ENCODE data around the gene KARS1. TPM values are rescaled to one million over a fixed set of nuclear protein-coding genes. Genes with fewer than 3 reads are reported as not detected.
A peak's percentile ranks its signal among the peaks of the same experiment; 100 is the strongest.
"Not testable (repeated sequence)": the region's sequence is repeated elsewhere in the genome, so short reads cannot be mapped to it uniquely, and the experiment has no call there.

The KARS1 gene
- total and polyA plus RNA-seq, 4 donors = 74.8 to 107 (median 99.9) TPM

DNA sequence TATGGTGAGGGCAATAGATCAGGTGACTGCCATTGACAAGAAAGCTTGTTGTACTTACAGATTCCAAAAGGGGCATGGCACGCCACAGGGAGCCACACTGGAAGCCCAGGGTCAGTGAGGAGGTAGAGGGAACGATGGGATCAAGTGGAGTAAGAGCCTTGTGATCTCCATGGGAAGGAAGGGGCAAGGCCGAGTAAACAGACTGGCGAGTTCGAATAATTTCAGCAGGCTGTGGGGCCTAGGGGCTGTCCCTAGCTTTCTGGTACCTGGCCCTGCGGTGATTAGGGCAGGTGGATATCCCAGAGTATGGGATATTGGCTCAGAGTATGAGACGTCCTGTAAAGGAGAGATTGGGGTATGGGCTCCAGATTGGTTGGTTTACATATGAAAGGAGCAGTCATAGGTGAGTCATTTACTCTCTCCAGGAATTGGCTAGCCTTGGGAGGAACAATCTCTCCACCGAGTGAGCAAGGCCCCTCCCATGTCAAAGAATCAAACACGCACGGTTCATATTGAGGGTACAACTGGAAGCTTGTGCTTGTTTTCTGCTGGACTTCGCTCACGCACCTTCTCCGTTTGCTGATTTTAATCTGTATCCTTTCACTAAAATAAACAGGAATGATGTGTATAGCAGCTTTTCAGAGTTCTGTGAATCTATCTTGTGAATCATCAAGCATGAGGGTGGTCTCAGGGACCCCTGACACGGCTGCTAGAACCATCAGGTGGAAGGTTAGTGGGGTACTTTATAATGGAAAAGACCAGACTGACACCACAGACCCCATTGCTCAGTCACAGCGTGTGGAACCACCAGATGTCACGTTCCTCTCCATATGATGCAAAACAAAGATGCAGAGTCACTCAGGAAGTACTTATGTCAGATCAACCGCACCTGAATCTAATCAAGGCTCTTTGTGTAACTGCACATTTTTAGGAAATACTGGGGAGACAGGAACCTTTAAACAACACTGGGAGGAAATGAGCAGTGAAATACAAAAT lies 53.3 kb downstream of the KARS1 start:
- Histone ChIP-seq H3K4me1 (ENCODE audit: control insufficient read depth in 5 of 5, insufficient read depth in 5 of 5, low read length in 5 of 5) (peaks cover 0 to 9% (median 7%) of the 10 kb centered on the region in 5 donors), H3K4me3 (no peak overlapping the region), H3K9ac (ENCODE audit: insufficient read depth in 1 of 2, low read length in 2 of 2) (no peak overlapping the region), H3K27me3 (ENCODE audit: control insufficient read depth in 3 of 3, insufficient read depth in 3 of 3, low read length in 2 of 3) (no peaks in the 10 kb centered on the region), H3K27ac (ENCODE audit: low read depth in 1 of 2, low read length in 1 of 2) (peak overlapping the region in 1 of 2 donors; percentile 69), H3K36me3 (ENCODE audit: control insufficient read depth in 4 of 4, insufficient read depth in 4 of 4, low read length in 4 of 4) (peaks cover 4 to 12% (median 10%) of the 10 kb centered on the region in 4 donors), H3K9me3 (ENCODE audit: control insufficient read depth in 4 of 4, insufficient read depth in 3 of 4, low read length in 3 of 4) (peaks cover 0 to 3% (median 1%) of the 10 kb centered on the region in 4 donors)
- no peak for ATAC-seq (ENCODE audit: insufficient read depth, low FRiP score)
- peak in 2 of 3 donors; percentile 10 to 14 for DNase-seq
- TF ChIP-seq, protein P1, sequence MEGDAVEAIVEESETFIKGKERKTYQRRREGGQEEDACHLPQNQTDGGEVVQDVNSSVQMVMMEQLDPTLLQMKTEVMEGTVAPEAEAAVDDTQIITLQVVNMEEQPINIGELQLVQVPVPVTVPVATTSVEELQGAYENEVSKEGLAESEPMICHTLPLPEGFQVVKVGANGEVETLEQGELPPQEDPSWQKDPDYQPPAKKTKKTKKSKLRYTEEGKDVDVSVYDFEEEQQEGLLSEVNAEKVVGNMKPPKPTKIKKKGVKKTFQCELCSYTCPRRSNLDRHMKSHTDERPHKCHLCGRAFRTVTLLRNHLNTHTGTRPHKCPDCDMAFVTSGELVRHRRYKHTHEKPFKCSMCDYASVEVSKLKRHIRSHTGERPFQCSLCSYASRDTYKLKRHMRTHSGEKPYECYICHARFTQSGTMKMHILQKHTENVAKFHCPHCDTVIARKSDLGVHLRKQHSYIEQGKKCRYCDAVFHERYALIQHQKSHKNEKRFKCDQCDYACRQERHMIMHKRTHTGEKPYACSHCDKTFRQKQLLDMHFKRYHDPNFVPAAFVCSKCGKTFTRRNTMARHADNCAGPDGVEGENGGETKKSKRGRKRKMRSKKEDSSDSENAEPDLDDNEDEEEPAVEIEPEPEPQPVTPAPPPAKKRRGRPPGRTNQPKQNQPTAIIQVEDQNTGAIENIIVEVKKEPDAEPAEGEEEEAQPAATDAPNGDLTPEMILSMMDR (IDR thresholded peaks at IDR 0.05; ENCODE audit: control extremely low read depth, extremely low read depth) = no peak
- 56 to 74% methylated on average over 17 of the region's 17 CpGs for WGBS, 2 donors

DNA sequence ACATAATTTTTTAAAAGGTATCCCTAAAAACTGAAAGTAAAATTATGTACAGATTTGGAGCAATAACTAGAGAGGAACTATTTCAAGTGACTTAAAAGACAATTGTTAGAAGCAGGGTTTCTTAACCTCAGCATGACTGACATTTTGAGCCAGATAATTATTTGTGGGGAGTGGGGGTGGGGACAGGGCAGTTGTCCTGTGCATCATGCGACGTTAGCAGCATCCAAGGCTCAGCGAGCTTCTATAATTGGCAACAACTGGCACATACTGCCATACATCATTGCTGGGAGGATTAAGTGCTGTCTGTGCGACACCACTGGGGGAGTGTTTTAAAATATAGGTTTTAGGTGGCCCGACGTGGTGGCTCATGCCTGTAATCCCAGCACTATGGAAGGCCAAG lies 54.2 kb downstream of the KARS1 start:
- Histone ChIP-seq H3K36me3 (ENCODE audit: control insufficient read depth in 4 of 4, insufficient read depth in 4 of 4, low read length in 4 of 4) (peaks cover 3 to 13% (median 11%) of the 10 kb centered on the region in 4 donors), H3K9me3 (ENCODE audit: control insufficient read depth in 4 of 4, insufficient read depth in 3 of 4, low read length in 3 of 4) (peaks cover 0 to 3% (median 1%) of the 10 kb centered on the region in 4 donors), H3K9ac (ENCODE audit: insufficient read depth in 1 of 2, low read length in 2 of 2) (no peak overlapping the region), H3K27me3 (ENCODE audit: control insufficient read depth in 3 of 3, insufficient read depth in 3 of 3, low read length in 2 of 3) (no peaks in the 10 kb centered on the region), H3K4me3 (no peak overlapping the region), H3K4me1 (ENCODE audit: control insufficient read depth in 5 of 5, insufficient read depth in 5 of 5, low read length in 5 of 5) (peaks cover 0 to 9% (median 7%) of the 10 kb centered on the region in 5 donors), H3K27ac (ENCODE audit: low read depth in 1 of 2, low read length in 1 of 2) (no peak overlapping the region)
- no peak for DNase-seq
- 91 to 95% methylated on average over 6 of the region's 6 CpGs for WGBS, 2 donors
- TF ChIP-seq, protein P1 (IDR thresholded peaks at IDR 0.05; ENCODE audit: control extremely low read depth, extremely low read depth) = no peak
- no peak for ATAC-seq (ENCODE audit: insufficient read depth, low FRiP score)

DNA sequence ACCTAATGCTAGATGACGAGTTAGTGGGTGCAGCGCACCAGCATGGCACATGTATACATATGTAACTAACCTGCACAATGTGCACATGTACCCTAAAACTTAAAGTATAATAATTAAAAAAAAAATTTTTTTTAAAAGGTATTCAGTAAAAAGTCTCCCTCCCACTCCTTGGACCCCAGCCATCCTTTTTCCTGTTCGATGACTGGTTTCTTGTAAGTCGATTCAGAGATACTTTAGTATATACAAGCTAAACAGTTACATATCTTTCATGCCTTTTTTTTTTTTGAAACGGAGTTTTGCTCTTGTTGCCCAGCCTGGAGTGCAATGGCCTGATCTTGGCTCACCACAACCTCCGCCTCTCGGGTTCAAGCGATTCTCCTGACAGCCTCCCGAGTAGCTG lies 55.5 kb downstream of the KARS1 start:
- not testable (repeated sequence) for H3K9me3 ChIP-seq (ENCODE audit: control insufficient read depth in 4 of 4, insufficient read depth in 3 of 4, low read length in 3 of 4); H3K36me3 ChIP-seq (ENCODE audit: control insufficient read depth in 4 of 4, insufficient read depth in 4 of 4, low read length in 4 of 4); ATAC-seq (ENCODE audit: insufficient read depth, low FRiP score); H3K4me1 ChIP-seq (ENCODE audit: control insufficient read depth in 5 of 5, insufficient read depth in 5 of 5, low read length in 5 of 5); H3K27me3 ChIP-seq (ENCODE audit: control insufficient read depth in 3 of 3, insufficient read depth in 3 of 3, low read length in 2 of 3); H3K27ac ChIP-seq (ENCODE audit: low read depth in 1 of 2, low read length in 1 of 2); H3K4me3 ChIP-seq
- peak in 2 of 3 donors; percentile 22 to 43 for DNase-seq
- peak overlapping the region in 1 of 2 donors; percentile 42 for H3K9ac ChIP-seq (ENCODE audit: insufficient read depth in 1 of 2, low read length in 2 of 2)
- WGBS, 2 donors = 66 to 72% methylated on average over 7 of the region's 9 CpGs

All from lung (tissue), 12 donors.